Erythroblast (primary cell): Measurements from ENCODE around the gene SYNPO.

Source experiments
- DNase-seq, 2 experiments: peaks; one replicate each; lab custom pipeline; 2025; lab: John Stamatoyannopoulos, UW
- GATA1 ChIP-seq: IDR thresholded peaks from 2 replicates; pipeline ENCODE4 v1.6.1; 2011; ENCODE audit warnings: low read depth, mild to moderate bottlenecking, control low read depth, low read length, moderate library complexity
- POLR2A ChIP-seq: IDR thresholded peaks from 2 replicates; pipeline ENCODE4 v1.6.1; 2011; ENCODE audit warnings: mild to moderate bottlenecking, low read length

The SYNPO gene

GRCh38 chr5:150601491-150602345 lies 38.7 kb upstream of the SYNPO start:
- TF ChIP-seq GATA1: no peak
- no peak for TF ChIP-seq POLR2A

GRCh38 chr5:150603052-150603451 lies 37.4 kb upstream of the SYNPO start:
- TF ChIP-seq POLR2A: no peak
- TF ChIP-seq GATA1: no peak
- no peak for DNase-seq

More at GRCh38 chr5:150601491-150602345, 38.7 kb upstream of the SYNPO start:
- no peak for DNase-seq

- DNase-seq: no peak
- TF ChIP-seq GATA1 (no peak), POLR2A (no peak)
Measured at GRCh38 chr5:150603491-150603890, 37.0 kb upstream of the SYNPO start.

GRCh38 chr5:150604010-150604409 lies 36.5 kb upstream of the SYNPO start:
- no peak for TF ChIP-seq POLR2A
- no peak for TF ChIP-seq GATA1
- DNase-seq: no peak

- TF ChIP-seq GATA1 (no peak), POLR2A (no peak)
- DNase-seq: no peak
Measured at GRCh38 chr5:150604894-150605440, 35.5 kb upstream of the SYNPO start.

- TF ChIP-seq POLR2A: no peak
- no peak for TF ChIP-seq GATA1
- no peak for DNase-seq
Measured at GRCh38 chr5:150605546-150605945, 34.9 kb upstream of the SYNPO start.

- TF ChIP-seq POLR2A (no peak), GATA1 (no peak)
Measured at GRCh38 chr5:150606476-150606875, 34.0 kb upstream of the SYNPO start.

GRCh38 chr5:150607105-150607504 lies 33.4 kb upstream of the SYNPO start:
- DNase-seq: no peak

More at GRCh38 chr5:150606476-150606875, 34.0 kb upstream of the SYNPO start:
- DNase-seq: no peak

GRCh38 chr5:150607991-150608390 lies 32.5 kb upstream of the SYNPO start:
- TF ChIP-seq GATA1: no peak
- no peak for TF ChIP-seq POLR2A
- no peak for DNase-seq

More at GRCh38 chr5:150607105-150607504, 33.4 kb upstream of the SYNPO start:
- TF ChIP-seq GATA1 (no peak), POLR2A (no peak)

GRCh38 chr5:150608991-150609390 lies 31.5 kb upstream of the SYNPO start:
- TF ChIP-seq POLR2A: no peak
- TF ChIP-seq GATA1: no peak
- DNase-seq: no peak

- no peak for TF ChIP-seq GATA1
- no peak for TF ChIP-seq POLR2A
Measured at GRCh38 chr5:150609843-150610584, 30.4 kb upstream of the SYNPO start.

GRCh38 chr5:150611026-150611425 lies 29.4 kb upstream of the SYNPO start:
- DNase-seq: no peak
- no peak for TF ChIP-seq POLR2A
- TF ChIP-seq GATA1: no peak

More at GRCh38 chr5:150609843-150610584, 30.4 kb upstream of the SYNPO start:
- DNase-seq: no peak

GRCh38 chr5:150612405-150612804 lies 28.1 kb upstream of the SYNPO start:
- TF ChIP-seq POLR2A (no peak), GATA1 (no peak)
- DNase-seq: no peak

- no peak for TF ChIP-seq POLR2A
- TF ChIP-seq GATA1: no peak
- no peak for DNase-seq
Measured at GRCh38 chr5:150612905-150613670, 27.4 kb upstream of the SYNPO start.
